GM18511 (cell line): Measurements from ENCODE around the gene ZNF879.

Experiments
- ATAC-seq: cut with Tn5 transposase; IDR thresholded peaks from one replicate; pipeline ENCODE4 v1.9.1; 2021; ENCODE audit warnings: mild to moderate bottlenecking, moderate library complexity; ENCODE audit not compliant: unreplicated experiment

ZNF879 gene

GRCh38 chr5:179023528-179024189, at the start of gene ZNF879:
Gene ZNF879, plus strand, starts transcription at chr5:179023804. Its CDS starts 1,201 bp downstream, at chr5:179025005.
- no peak for ATAC-seq

DNA sequence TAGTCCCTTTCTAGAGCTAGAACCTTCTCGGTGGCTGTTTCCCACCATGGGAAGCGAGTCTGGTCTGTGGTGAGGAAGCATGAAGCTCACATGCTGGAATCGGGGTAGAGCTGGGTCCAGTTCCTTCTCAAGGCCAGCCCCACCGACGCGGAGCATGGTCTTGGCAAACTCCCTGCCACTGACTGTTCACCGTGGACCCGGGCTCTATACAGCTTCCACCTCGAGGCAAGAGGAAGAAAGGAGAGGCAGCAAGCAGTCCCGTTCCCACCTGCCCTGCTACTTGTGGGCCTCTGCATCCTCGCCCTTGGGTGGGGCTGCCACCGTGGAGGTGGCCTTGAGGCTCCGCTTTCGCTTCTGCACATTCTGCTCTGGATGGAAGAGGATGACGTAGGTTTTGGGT, 42.2 kb upstream of the ZNF879 start:
- no peak for ATAC-seq

GRCh38 chr5:178982941-178983340, 40.7 kb upstream of the ZNF879 start:
- no peak for ATAC-seq

- ATAC-seq, result no peak
These were observed 39.9 kb upstream of the ZNF879 start for GRCh38 chr5:178983728-178984127.

DNA sequence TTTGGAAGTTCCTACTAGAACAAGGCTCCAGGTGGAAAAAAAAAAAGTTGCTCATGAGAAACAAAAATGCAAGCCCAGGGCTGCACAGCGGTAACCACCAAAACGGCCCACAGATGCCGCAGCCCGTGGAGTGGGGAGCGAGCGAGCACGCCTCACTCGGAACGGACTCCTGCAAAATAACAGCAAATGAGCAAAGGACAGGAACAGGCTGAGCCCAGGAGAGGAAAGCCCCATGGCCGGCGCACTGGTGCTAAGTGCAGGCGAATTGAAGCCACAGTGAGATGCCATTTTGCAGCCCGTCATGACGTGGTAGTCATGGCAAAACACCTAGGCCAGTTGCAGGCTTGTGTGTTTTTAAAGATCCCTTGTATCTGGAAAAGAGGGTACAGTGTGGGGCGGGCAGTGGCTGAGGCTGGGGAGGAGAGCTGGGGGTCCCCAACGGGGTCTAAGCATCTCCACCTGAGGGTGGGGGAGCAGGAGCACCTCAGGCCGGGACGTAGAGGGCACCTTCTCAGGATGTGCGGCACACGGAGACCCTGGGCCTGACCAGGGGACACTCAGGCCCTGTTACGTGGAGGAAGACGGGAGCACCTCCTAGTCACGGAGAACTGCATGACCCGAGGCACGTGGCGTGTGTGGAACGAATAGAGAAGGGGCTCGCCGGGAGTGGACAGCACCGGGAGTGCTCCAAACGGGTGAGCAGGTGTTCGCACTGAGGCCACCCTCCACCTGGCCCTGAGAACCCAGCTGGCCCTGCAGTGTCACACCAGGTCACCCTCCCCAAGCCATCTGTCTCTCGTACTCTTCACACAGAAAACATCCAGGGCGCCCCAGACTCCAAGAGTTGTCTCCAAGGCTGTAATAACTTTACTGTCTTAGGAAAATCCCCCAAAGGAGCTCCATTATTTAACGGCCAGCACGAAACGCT, 39.2 kb upstream of the ZNF879 start:
- ATAC-seq, result no peak

GRCh38 chr5:178986326-178986960, 37.2 kb upstream of the ZNF879 start:
- no peak for ATAC-seq

DNA sequence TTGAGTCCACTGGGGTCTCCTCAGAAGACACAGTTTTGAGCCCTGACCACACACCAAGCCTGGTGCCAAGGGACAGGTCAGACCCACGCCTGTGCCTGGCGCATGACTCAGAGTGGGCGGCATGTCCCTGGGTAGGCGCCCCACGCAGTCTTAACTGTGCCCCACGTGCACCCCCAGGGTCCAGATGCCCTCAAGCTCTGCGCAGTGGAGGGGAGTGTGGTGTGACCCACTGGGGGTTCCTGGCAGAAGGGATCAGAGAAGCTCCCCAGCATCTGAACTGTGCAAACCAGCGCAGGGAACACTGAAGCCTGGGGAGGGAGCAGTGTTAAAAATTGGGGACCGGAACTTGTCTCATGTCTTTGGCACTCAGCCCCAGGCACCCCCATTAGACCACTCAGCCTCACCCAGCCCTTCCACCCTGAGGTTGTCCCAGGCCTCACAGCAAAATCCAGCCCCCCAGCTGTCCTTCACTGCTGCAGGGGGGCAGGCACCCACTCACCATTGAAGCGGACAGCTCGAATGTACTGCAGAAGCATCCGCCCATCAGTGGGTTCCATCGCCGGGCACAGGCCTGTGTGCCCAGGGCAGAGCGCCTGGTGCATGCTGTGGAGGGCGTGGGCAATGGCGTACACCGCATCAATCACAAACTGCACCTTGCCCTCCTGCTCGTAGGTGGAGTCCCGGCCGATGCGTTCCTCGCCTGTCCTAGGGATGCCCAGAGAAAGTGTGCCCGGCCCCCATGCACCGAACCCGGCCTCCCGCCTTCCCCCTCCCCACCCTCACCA, 35.0 kb upstream of the ZNF879 start:
- ATAC-seq, result no peak

DNA sequence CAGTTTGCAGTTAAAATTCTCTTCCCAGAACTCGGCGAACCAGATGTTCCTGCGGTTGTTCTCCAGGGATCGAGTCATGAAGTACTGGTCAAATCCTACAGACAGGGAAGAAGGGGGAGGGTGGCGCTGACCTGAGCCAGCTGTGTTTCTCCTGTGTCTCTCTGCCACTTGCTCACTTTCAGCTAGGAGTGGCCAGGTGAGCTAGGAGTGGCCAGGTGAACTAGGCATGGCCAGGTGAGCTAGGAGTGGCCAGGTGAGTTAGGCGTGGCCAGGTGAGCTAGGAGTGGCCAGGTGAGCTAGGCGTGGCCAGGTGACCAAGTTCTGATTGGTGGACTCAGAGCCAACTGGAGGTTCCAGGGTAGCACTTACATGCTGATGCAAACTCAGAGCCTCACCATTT, 34.3 kb upstream of the ZNF879 start:
- ATAC-seq, result no peak

- no peak for ATAC-seq
These were observed 33.1 kb upstream of the ZNF879 start for GRCh38 chr5:178990491-178990890.

- ATAC-seq, result no peak
These were observed 32.1 kb upstream of the ZNF879 start for GRCh38 chr5:178991190-178992145.

- no peak for ATAC-seq
These were observed 31.2 kb upstream of the ZNF879 start for GRCh38 chr5:178992291-178992895.

GRCh38 chr5:178993236-178993765, 30.3 kb upstream of the ZNF879 start:
- no peak for ATAC-seq

DNA sequence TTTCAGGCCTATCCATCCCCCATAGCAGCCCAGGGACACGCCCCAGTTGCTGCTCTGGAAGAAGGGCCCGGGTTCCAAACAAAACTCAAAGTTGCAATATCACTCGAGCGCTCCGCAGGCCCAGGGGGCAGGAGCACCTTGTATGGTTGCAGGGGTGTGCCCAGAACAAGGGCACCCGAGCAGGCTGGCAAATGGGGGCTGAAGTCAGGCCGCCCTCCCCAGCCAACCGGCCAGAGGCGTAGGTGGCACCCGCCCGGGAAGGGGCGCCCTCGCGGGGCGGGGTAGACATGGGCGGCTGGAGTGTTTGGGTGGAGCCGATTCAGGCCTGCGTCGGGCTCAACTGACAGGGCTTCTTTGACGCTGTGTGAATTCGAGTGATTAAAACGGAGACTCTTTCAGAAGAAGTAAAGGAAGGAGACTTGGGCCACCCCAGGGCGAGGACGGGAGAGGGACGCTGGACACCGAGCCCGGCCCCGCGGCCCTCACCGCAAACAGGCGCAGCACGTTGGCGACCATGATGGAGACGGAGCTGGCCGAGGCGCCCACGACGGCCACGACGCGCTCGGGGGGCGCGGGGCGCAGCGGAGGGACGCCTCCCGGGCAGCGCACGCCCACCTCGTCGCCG, 29.5 kb upstream of the ZNF879 start:
- ATAC-seq, result no peak

- ATAC-seq, result no peak
These were observed 28.8 kb upstream of the ZNF879 start, which contains the start of gene GRM6 for GRCh38 chr5:178994580-178995340. Gene GRM6, minus strand, starts transcription at chr5:178995320. Its CDS starts 376 bp downstream, at chr5:178994944.

DNA sequence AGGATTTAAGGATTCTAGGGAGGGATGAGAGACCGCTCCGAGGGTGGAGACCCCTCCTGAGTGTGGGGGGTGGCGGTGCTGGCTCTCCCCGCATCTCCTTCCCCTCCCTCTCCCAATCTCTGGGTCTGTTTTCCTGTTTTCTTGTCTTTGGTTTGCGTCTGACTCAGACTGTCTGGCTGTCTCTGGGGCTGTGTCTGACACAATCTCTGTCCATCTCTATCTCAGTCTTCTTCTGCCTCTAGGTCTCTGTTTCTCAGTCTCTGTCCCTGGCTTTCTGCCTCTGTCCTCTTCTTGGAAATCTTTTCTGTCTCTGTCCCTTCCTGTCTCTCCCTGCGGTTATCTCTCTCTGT, 28.3 kb upstream of the ZNF879 start:
- ATAC-seq, result no peak

- ATAC-seq, result no peak
These were observed 27.4 kb upstream of the ZNF879 start for GRCh38 chr5:178996156-178996555.

DNA sequence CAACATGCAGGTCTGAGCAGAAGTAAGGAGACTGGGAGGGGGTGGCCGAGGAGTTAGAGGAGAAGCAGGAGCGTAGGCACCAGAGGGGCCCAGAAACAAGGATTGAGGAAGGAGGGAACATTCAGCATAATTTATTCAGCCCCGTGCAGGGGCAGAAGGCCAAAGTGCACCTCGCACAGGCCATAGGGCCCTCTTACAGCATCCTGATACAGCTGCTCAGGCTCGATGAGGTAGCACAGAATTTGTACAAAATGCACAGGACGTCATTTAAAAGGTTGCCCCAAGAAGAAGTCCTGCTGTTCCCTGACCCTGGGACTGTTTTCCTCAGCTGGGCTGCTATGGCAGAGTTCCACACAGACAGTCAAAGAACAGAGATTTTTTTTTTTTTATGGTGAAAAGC, 26.4 kb upstream of the ZNF879 start:
- no peak for ATAC-seq

DNA sequence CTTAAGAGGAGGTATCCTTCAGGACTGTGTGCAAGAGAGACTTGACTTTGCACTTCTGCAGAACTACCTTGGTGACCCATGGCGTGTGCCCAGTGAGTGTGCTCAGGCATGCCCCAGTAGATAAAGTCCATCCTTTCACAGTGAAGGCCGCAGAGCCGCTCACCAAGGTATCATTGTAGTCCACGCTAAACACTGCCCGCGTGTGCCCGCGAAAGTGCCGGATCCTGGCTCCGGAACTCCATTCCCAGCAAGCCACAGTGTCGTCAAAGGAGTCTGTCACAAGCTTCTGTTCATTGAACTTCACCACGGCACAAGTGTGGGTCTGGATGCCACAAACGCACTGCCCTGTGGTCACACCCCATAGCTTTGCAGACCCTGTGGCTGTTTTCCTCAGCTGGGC, 25.2 kb upstream of the ZNF879 start:
- ATAC-seq, result no peak
